H9 (cell line): ENCODE results near the gene LRRC7. TPM values are rescaled to one million over a fixed set of nuclear protein-coding genes. Genes with fewer than 3 reads are reported as not detected.

Experiments
- DNase-seq: peaks from one replicate; pipeline ENCODE4 v3.0.0-alpha.2; 2017
- H2AFZ ChIP-seq: one replicate; pipeline ENCODE4 v1.6.1; 2013; ENCODE audit warnings: mild to moderate bottlenecking, low read length, control low read depth, moderate library complexity
- H2AK5ac ChIP-seq: 2 replicates; pipeline ENCODE4 v1.6.1; 2013; ENCODE audit warnings: low read length, control low read depth, mixed read lengths; ENCODE audit not compliant: insufficient read length
- H2BK120ac ChIP-seq: one replicate; pipeline ENCODE4 v1.6.1; 2013; ENCODE audit warnings: low read depth, mild to moderate bottlenecking, low read length, control low read depth, inconsistent platforms; ENCODE audit not compliant: poor library complexity, severe bottlenecking
- H2BK12ac ChIP-seq: 2 replicates; pipeline ENCODE4 v1.6.1; 2013; ENCODE audit warnings: low read length, control low read depth, mixed read lengths, low read depth; ENCODE audit not compliant: insufficient read length
- H2BK15ac ChIP-seq: 2 replicates; pipeline ENCODE4 v1.6.1; 2013; ENCODE audit warnings: low read depth, low read length, control low read depth
- H2BK20ac ChIP-seq: one replicate; pipeline ENCODE4 v1.6.1; 2013; ENCODE audit warnings: low read depth, mild to moderate bottlenecking, low read length, control low read depth, inconsistent platforms; ENCODE audit not compliant: poor library complexity, severe bottlenecking
- H2BK5ac ChIP-seq: 2 replicates; pipeline ENCODE4 v1.6.1; 2013; ENCODE audit warnings: low read length, control low read depth, mixed read lengths; ENCODE audit not compliant: insufficient read length
- H3K14ac ChIP-seq: 2 replicates; pipeline ENCODE4 v1.6.1; 2013; ENCODE audit warnings: low read length, control low read depth; ENCODE audit not compliant: insufficient read depth
- H3K18ac ChIP-seq: 2 replicates; pipeline ENCODE4 v1.6.1; 2013; ENCODE audit warnings: low read depth, mild to moderate bottlenecking, mixed read lengths, low read length, control low read depth; ENCODE audit not compliant: insufficient read length
- H3K23ac ChIP-seq: 2 replicates; pipeline ENCODE4 v1.6.1; 2013; ENCODE audit warnings: low read length, control low read depth, mixed read lengths, low read depth; ENCODE audit not compliant: insufficient read length
- H3K23me2 ChIP-seq: 2 replicates; pipeline ENCODE4 v1.6.1; 2013; ENCODE audit warnings: low read depth, mild to moderate bottlenecking, mixed read lengths, low read length, control low read depth; ENCODE audit not compliant: insufficient read length, poor library complexity, severe bottlenecking
- H3K27ac ChIP-seq: 2 replicates; pipeline ENCODE4 v1.5.1; 2013; ENCODE audit warnings: low read length, control low read depth, mixed read lengths, low read depth; ENCODE audit not compliant: insufficient read length
- H3K27me3 ChIP-seq: 2 replicates; pipeline ENCODE4 v1.6.1; 2013; ENCODE audit warnings: low read length, control low read depth, inconsistent platforms; ENCODE audit not compliant: insufficient read depth
- H3K4ac ChIP-seq: 2 replicates; pipeline ENCODE4 v1.6.1; 2013; ENCODE audit warnings: low read depth, mild to moderate bottlenecking, control low read depth, inconsistent platforms, low read length, moderate library complexity
- H3K4me1 ChIP-seq: 2 replicates; pipeline ENCODE4 v1.6.1; 2013; ENCODE audit warnings: low read length, control low read depth, inconsistent platforms; ENCODE audit not compliant: insufficient read depth
- H3K4me2 ChIP-seq: 2 replicates; pipeline ENCODE4 v1.6.1; 2013; ENCODE audit warnings: low read length, control low read depth, mixed read lengths; ENCODE audit not compliant: insufficient read length, insufficient read depth
- H3K56ac ChIP-seq: 2 replicates; pipeline ENCODE4 v1.6.1; 2013; ENCODE audit warnings: low read depth, mild to moderate bottlenecking, mixed read lengths, low read length, control low read depth; ENCODE audit not compliant: insufficient read length
- H3K79me1 ChIP-seq: 2 replicates; pipeline ENCODE4 v1.6.1; 2013; ENCODE audit warnings: low read depth, mild to moderate bottlenecking, moderate library complexity, low read length, control low read depth, inconsistent platforms; ENCODE audit not compliant: insufficient read depth, poor library complexity, severe bottlenecking
- H3K79me2 ChIP-seq: 2 replicates; pipeline ENCODE4 v1.6.1; 2013; ENCODE audit warnings: low read length, control low read depth, inconsistent platforms; ENCODE audit not compliant: insufficient read depth
- H3K9ac ChIP-seq: 2 replicates; pipeline ENCODE4 v1.6.1; 2013; ENCODE audit warnings: low read length, control low read depth, mixed read lengths; ENCODE audit not compliant: insufficient read length; ENCODE audit errors: extremely low read depth
- H3K9me3 ChIP-seq: one replicate; pipeline ENCODE4 v1.6.1; 2013; ENCODE audit warnings: low read depth, low read length, inconsistent platforms; ENCODE audit not compliant: control insufficient read depth
- H3T11ph ChIP-seq: one replicate; pipeline ENCODE4 v1.6.1; 2013; ENCODE audit warnings: mild to moderate bottlenecking, low read length, control low read depth, inconsistent platforms
- H4K20me1 ChIP-seq: one replicate; pipeline ENCODE4 v1.6.1; 2013; ENCODE audit not compliant: control insufficient read depth, insufficient read length, insufficient read depth
- H4K5ac ChIP-seq: 2 replicates; pipeline ENCODE4 v1.6.1; 2013; ENCODE audit warnings: low read depth, mild to moderate bottlenecking, mixed read lengths, low read length, control low read depth; ENCODE audit not compliant: insufficient read length
- H4K8ac ChIP-seq: replicated peaks from 2 replicates; pipeline ENCODE4 v1.6.1; 2013; ENCODE audit warnings: low read length, control low read depth, mixed read lengths, low read depth; ENCODE audit not compliant: insufficient read length
- H4K91ac ChIP-seq: 2 replicates; pipeline ENCODE4 v1.6.1; 2013; ENCODE audit warnings: low read depth, mild to moderate bottlenecking, moderate library complexity, mixed read lengths, low read length, control low read depth; ENCODE audit not compliant: insufficient read length
- H3K27ac Mint-ChIP-seq, 3 experiments: 2 replicates in 2 of 3; 3 replicates in 1 of 3; pipeline ENCODE4 v1.8.0; 2020 to 2021; ENCODE audit warnings: mixed read lengths in 3 of 3, mild to moderate bottlenecking in 1 of 3, moderate library complexity in 1 of 3
- H3K27me3 Mint-ChIP-seq: 2 replicates; pipeline ENCODE4 v1.8.0; 2021; ENCODE audit warnings: low read depth, mild to moderate bottlenecking, moderate library complexity, mixed read lengths
- H3K36me3 Mint-ChIP-seq, 3 experiments: 2 replicates in 2 of 3; 3 replicates in 1 of 3; pipeline ENCODE4 v1.8.0; 2020 to 2021; ENCODE audit warnings: low read depth in 3 of 3, mixed read lengths in 3 of 3; ENCODE audit not compliant: insufficient read depth in 1 of 3
- H3K4me1 Mint-ChIP-seq, 2 experiments: 2 replicates each; pipeline ENCODE4 v1.8.0; 2020; ENCODE audit warnings: mixed read lengths in 2 of 2
- H3K4me3 Mint-ChIP-seq, 2 experiments: 2 replicates in 1 of 2; 3 replicates in 1 of 2; pipeline ENCODE4 v1.8.0; 2020 to 2021; ENCODE audit warnings: mild to moderate bottlenecking in 2 of 2, mixed read lengths in 2 of 2, moderate library complexity in 1 of 2
- H3K9me3 Mint-ChIP-seq, 2 experiments: 2 replicates in 1 of 2; 3 replicates in 1 of 2; pipeline ENCODE4 v1.8.0; 2020; ENCODE audit warnings: mild to moderate bottlenecking in 2 of 2, mixed read lengths in 2 of 2, moderate library complexity in 1 of 2
- WGBS: extraction: QIAGEN DNeasy Blood & Tissue Kit; methylation state at CpG from one replicate; pipeline ENCODE4 v1.1.7; 2013; ENCODE audit warnings: missing lambda C conversion rate, low lambda C conversion rate, mixed read lengths; ENCODE audit not compliant: insufficient read length; ENCODE audit errors: extremely low coverage; 5-methylcytosine and 5-hydroxymethylcytosine counted together
- total RNA-seq: library from RNA; stranded (reverse); gene quantifications from 2 replicates; pipeline ENCODE4 v1.2.1, GENCODE V29; 2021
- TF ChIP-seq, protein P1 (sequence below): fragments of 200-600 bp; sonication (generic); conservative IDR thresholded peaks from 3 replicates; pipeline ENCODE4 v1.8.0; 2021; ENCODE audit warnings: antibody characterized with exemption, mild to moderate bottlenecking

LRRC7 gene
- total RNA-seq, 1 experiment from 2014 or later, result not detected

- Histone ChIP-seq H3K4me2 (no peak overlapping the region), H2BK120ac (no peak overlapping the region), H3K14ac (no peak overlapping the region), H3T11ph (no peak overlapping the region), H3K4me1 (no peaks in the 10 kb centered on the region), H3K79me2 (no peaks in the 10 kb centered on the region), H3K27ac (no peak overlapping the region), H3K23me2 (no peaks in the 10 kb centered on the region), H3K4ac (no peak overlapping the region), H2AFZ (no peak overlapping the region), H2BK12ac (no peak overlapping the region), H2BK15ac (no peak overlapping the region), H4K20me1 (no peaks in the 10 kb centered on the region), H2AK5ac (no peak overlapping the region), H4K91ac (no peak overlapping the region), H3K9me3 (no peaks in the 10 kb centered on the region), H3K79me1 (no peaks in the 10 kb centered on the region), H2BK20ac (no peak overlapping the region), H2BK5ac (no peak overlapping the region), H3K56ac (no peak overlapping the region), H3K9ac (no peak overlapping the region), H3K18ac (no peak overlapping the region), H4K5ac (no peak overlapping the region), H4K8ac (no peak overlapping the region), H3K23ac (no peak overlapping the region), H3K27me3 (no peaks in the 10 kb centered on the region)
- H3K4me1 Mint-ChIP-seq, result peaks cover 12 to 15% of the 10 kb centered on the region in 2 experiments
- H3K4me3 Mint-ChIP-seq, result no peak overlapping the region
- DNase-seq, result no peak
- TF ChIP-seq, protein P1, sequence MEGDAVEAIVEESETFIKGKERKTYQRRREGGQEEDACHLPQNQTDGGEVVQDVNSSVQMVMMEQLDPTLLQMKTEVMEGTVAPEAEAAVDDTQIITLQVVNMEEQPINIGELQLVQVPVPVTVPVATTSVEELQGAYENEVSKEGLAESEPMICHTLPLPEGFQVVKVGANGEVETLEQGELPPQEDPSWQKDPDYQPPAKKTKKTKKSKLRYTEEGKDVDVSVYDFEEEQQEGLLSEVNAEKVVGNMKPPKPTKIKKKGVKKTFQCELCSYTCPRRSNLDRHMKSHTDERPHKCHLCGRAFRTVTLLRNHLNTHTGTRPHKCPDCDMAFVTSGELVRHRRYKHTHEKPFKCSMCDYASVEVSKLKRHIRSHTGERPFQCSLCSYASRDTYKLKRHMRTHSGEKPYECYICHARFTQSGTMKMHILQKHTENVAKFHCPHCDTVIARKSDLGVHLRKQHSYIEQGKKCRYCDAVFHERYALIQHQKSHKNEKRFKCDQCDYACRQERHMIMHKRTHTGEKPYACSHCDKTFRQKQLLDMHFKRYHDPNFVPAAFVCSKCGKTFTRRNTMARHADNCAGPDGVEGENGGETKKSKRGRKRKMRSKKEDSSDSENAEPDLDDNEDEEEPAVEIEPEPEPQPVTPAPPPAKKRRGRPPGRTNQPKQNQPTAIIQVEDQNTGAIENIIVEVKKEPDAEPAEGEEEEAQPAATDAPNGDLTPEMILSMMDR, result no peak
- H3K27me3 Mint-ChIP-seq, result no peaks in the 10 kb centered on the region
- peaks cover 2 to 5% of the 10 kb centered on the region in 2 experiments; a peak in 2 of 5 replicates for H3K9me3 Mint-ChIP-seq
- WGBS, result no CpG with 5 or more reads among the region's 2 CpGs
- H3K27ac Mint-ChIP-seq, result no peak overlapping the region
- H3K36me3 Mint-ChIP-seq, result peaks cover 0 to 9% (median 0%) of the 10 kb centered on the region in 3 experiments; a peak in 1 of 7 replicates
These were observed 120.5 kb downstream of the LRRC7 start for GRCh38 chr1:69688193-69688592.
